CD4-positive, CD25-positive, alpha-beta regulatory T cell (primary cell): Measurements from ENCODE around the gene TAS2R3. TPM values are rescaled to one million over a fixed set of nuclear protein-coding genes. Genes with fewer than 3 reads are reported as not detected.

Source experiments
- ATAC-seq, 2 donors: fragments of 150-1000 bp; cut with Tn5 transposase; one replicate each; pipeline ENCODE4 v1.10.0; 2021; ENCODE audit warnings: low read depth in 2 of 2, moderate number of reproducible peaks in 2 of 2, moderate library complexity in 1 of 2
- DNase-seq, 3 donors: peaks; one replicate each; pipeline versions ENCODE4 v3.0.0 to v3.0.0-alpha.2; 2012 to 2022; ENCODE audit warnings: mixed read lengths in 1 of 3
- H3K27ac ChIP-seq: one replicate; pipeline ENCODE4 v1.7.0; 2013; ENCODE audit warnings: mild to moderate bottlenecking, low read length; ENCODE audit not compliant: insufficient read depth, poor library complexity, severe bottlenecking
- H3K27me3 ChIP-seq: one replicate; pipeline ENCODE4 v1.7.0; 2013; ENCODE audit warnings: low read length; ENCODE audit not compliant: control insufficient read depth, insufficient read depth
- H3K36me3 ChIP-seq: one replicate; pipeline ENCODE4 v1.7.0; 2013; ENCODE audit warnings: mild to moderate bottlenecking, low read length, moderate library complexity; ENCODE audit not compliant: control insufficient read depth, insufficient read depth
- H3K4me1 ChIP-seq: 2 replicates; pipeline ENCODE4 v1.7.0; 2013; ENCODE audit warnings: mild to moderate bottlenecking, low read length; ENCODE audit not compliant: insufficient read depth, control insufficient read depth, poor library complexity, severe bottlenecking
- H3K4me3 ChIP-seq: one replicate; pipeline ENCODE4 v1.7.0; 2013; ENCODE audit warnings: low read depth, mild to moderate bottlenecking, low read length, moderate library complexity
- H3K9me3 ChIP-seq, 2 experiments: 1 replicate in 1 of 2; 2 replicates in 1 of 2; pipeline ENCODE4 v1.7.0; 2013; ENCODE audit warnings: low read length in 2 of 2, mild to moderate bottlenecking in 1 of 2, moderate library complexity in 1 of 2; ENCODE audit not compliant: control insufficient read depth in 2 of 2
- H3K27ac Mint-ChIP-seq, 3 donors: one replicate each; pipeline ENCODE4 v1.8.0; 2020 to 2022; ENCODE audit warnings: mild to moderate bottlenecking in 3 of 3, mixed read lengths in 3 of 3, moderate library complexity in 2 of 3
- H3K27me3 Mint-ChIP-seq: one replicate; pipeline ENCODE4 v1.8.0; 2022; ENCODE audit warnings: mild to moderate bottlenecking, mixed read lengths
- H3K36me3 Mint-ChIP-seq: one replicate; pipeline ENCODE4 v1.8.0; 2020; ENCODE audit warnings: mixed read lengths
- H3K4me1 Mint-ChIP-seq, 4 donors: one replicate each; pipeline ENCODE4 v1.8.0; 2020 to 2022; ENCODE audit warnings: mixed read lengths in 4 of 4, mild to moderate bottlenecking in 1 of 4
- H3K4me3 Mint-ChIP-seq, 4 donors: one replicate each; pipeline ENCODE4 v1.8.0; 2020 to 2022; ENCODE audit warnings: mild to moderate bottlenecking in 4 of 4, mixed read lengths in 4 of 4, moderate library complexity in 3 of 4
- H3K9me3 Mint-ChIP-seq, 7 donors: one replicate each; pipeline ENCODE4 v1.8.0; 2020 to 2022; ENCODE audit warnings: mixed read lengths in 7 of 7, mild to moderate bottlenecking in 3 of 7, moderate library complexity in 2 of 7
- polyA plus RNA-seq, 4 donors: library from polyadenylated mRNA; unstranded; fragments of 300-500 nt; fragmentation: Illumina TruSeq; gene quantifications; one replicate each; pipeline ENCODE4 v1.2.3, GENCODE V29; 2021
- total RNA-seq: library from RNA; stranded (reverse); gene quantifications from one replicate; pipeline ENCODE4 v1.2.3, GENCODE V29; 2022

The TAS2R3 gene
- total and polyA plus RNA-seq, 5 donors from 2014 or later = 0.59 TPM; not detected in 4

- DNase-seq = no peak
- Mint-ChIP-seq H3K4me3 (no peak overlapping the region), H3K4me1 (peaks cover 0 to 4% (median 3%) of the 10 kb centered on the region in 4 donors), H3K27me3 (no peaks in the 10 kb centered on the region), H3K36me3 (peaks cover 20% of the 10 kb centered on the region), H3K27ac (no peak overlapping the region), H3K9me3 (no peaks in the 10 kb centered on the region)
- Histone ChIP-seq H3K36me3 (peaks cover 3% of the 10 kb centered on the region), H3K9me3 (no peaks in the 10 kb centered on the region), H3K4me1 (no peaks in the 10 kb centered on the region), H3K4me3 (no peak overlapping the region), H3K27me3 (no peaks in the 10 kb centered on the region), H3K27ac (no peak overlapping the region)
- no peak for ATAC-seq
These were observed 24.4 kb downstream of the TAS2R3 start for GRCh38 chr7:141788296-141788695.

- H3K27ac Mint-ChIP-seq = no peak within 1 kb of the TSS
- H3K36me3 ChIP-seq = peaks cover 3% of the 10 kb centered on the region
- no peaks in the 10 kb centered on the region for H3K27me3 Mint-ChIP-seq
- H3K27ac ChIP-seq = no peak within 1 kb of the TSS
- no peaks in the 10 kb centered on the region for H3K9me3 ChIP-seq
- H3K4me1 ChIP-seq = no peaks in the 10 kb centered on the region
- no peaks in the 10 kb centered on the region for H3K27me3 ChIP-seq
- no peak within 1 kb of the TSS for H3K4me3 Mint-ChIP-seq
- ATAC-seq (no peak), DNase-seq (no peak)
- peaks cover 0 to 4% (median 3%) of the 10 kb centered on the region in 4 donors for H3K4me1 Mint-ChIP-seq
- no peak within 1 kb of the TSS for H3K4me3 ChIP-seq
- peaks cover 24% of the 10 kb centered on the region for H3K36me3 Mint-ChIP-seq
- no peaks in the 10 kb centered on the region for H3K9me3 Mint-ChIP-seq
These were observed 26.0 kb downstream of the TAS2R3 start, which contains the start of gene TAS2R5 for GRCh38 chr7:141789917-141790316. TSS of gene TAS2R5 (plus strand) at chr7:141790217. CDS start at chr7:141790362, 145 bp downstream.

DNA sequence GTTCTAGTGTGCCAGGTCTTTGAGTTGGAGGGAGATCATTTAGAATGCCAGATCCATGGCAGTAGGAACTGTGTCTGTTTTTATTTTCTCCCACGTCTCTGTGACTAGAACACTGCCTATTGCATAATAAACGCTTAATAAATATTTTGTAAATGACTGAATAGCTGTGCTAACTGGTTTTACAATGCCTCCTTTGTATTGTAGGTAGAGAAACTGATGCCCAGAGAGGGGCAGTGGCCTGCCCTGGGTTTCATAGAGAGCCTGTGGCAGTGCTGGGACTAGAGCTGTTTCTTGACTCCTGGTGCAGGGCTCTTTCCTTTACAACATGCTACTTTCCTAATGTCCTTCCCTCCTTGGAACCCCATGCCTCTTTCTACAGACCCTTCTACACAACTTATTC, 28.6 kb downstream of the TAS2R3 start:
- no peak for DNase-seq
- Histone ChIP-seq H3K27me3 (no peaks in the 10 kb centered on the region), H3K4me1 (no peaks in the 10 kb centered on the region), H3K9me3 (no peaks in the 10 kb centered on the region), H3K4me3 (no peak overlapping the region), H3K36me3 (peaks cover 3% of the 10 kb centered on the region), H3K27ac (no peak overlapping the region)
- Mint-ChIP-seq H3K36me3 (peaks cover 29% of the 10 kb centered on the region), H3K27me3 (no peaks in the 10 kb centered on the region), H3K4me1 (peaks cover 0 to 3% (median 0%) of the 10 kb centered on the region in 4 donors), H3K27ac (no peak overlapping the region), H3K9me3 (peaks cover 0 to 4% (median 0%) of the 10 kb centered on the region in 7 donors), H3K4me3 (no peak overlapping the region)
- ATAC-seq = no peak

Other genes with a start within 250 kb of the TAS2R3 start
- 28.6 TPM for gene AGK, start 212.7 kb upstream of the TAS2R3 start, total RNA-seq
- 10 to 100 TPM; 34.6 to 38.1 (median 35.3) TPM for gene AGK, start 212.7 kb upstream of the TAS2R3 start, polyA plus RNA-seq
- gene DENND11, start 61.9 kb upstream of the TAS2R3 start, total RNA-seq = 47.7 TPM
- 10 to 100 TPM; 10.8 to 14.5 (median 11.1) TPM for gene DENND11, start 61.9 kb upstream of the TAS2R3 start, polyA plus RNA-seq
- not detected for gene WEE2, start 55.7 kb upstream of the TAS2R3 start, total RNA-seq
- not detected for gene WEE2, start 55.7 kb upstream of the TAS2R3 start, polyA plus RNA-seq
- gene SSBP1, start 25.7 kb upstream of the TAS2R3 start, total RNA-seq = 77.4 TPM
- 100 to 1,000 TPM; 286 to 331 (median 305) TPM for gene SSBP1, start 25.7 kb upstream of the TAS2R3 start, polyA plus RNA-seq
- gene TAS2R4, start 12.6 kb downstream of the TAS2R3 start, total RNA-seq = 0.32 TPM
- gene TAS2R4, start 12.6 kb downstream of the TAS2R3 start, polyA plus RNA-seq = not detected
- 0.57 TPM for gene TAS2R5, start 26.1 kb downstream of the TAS2R3 start, total RNA-seq
- under 1 TPM in 3 of 4 donors, not detected in 1; 0.15 to 0.30 (median 0.22) TPM for gene TAS2R5, start 26.1 kb downstream of the TAS2R3 start, polyA plus RNA-seq
- not detected for gene PRSS37, start 77.4 kb downstream of the TAS2R3 start, total RNA-seq
- not detected for gene PRSS37, start 77.4 kb downstream of the TAS2R3 start, polyA plus RNA-seq
- not detected for gene OR9A4, start 152.3 kb downstream of the TAS2R3 start, total RNA-seq
- gene OR9A4, start 152.3 kb downstream of the TAS2R3 start, polyA plus RNA-seq = not detected
- not detected for gene CLEC5A, start 182.9 kb downstream of the TAS2R3 start, total RNA-seq
- not detected for gene CLEC5A, start 182.9 kb downstream of the TAS2R3 start, polyA plus RNA-seq
- not detected for gene TAS2R38, start 209.7 kb downstream of the TAS2R3 start, total RNA-seq
- not detected for gene TAS2R38, start 209.7 kb downstream of the TAS2R3 start, polyA plus RNA-seq
- gene MGAM, start 231.8 kb downstream of the TAS2R3 start, total RNA-seq = not detected
- gene MGAM, start 231.8 kb downstream of the TAS2R3 start, polyA plus RNA-seq = not detected